NCI-H82 (cell line): Measurements from ENCODE around the gene CD209.

Source experiments
- DNase-seq: peaks from one replicate; lab custom pipeline; 2025; lab: John Stamatoyannopoulos, UW

CD209 gene

GRCh38 chr19:7705387-7706187, 41.7 kb downstream of the CD209 start:
- no peak for DNase-seq

GRCh38 chr19:7704280-7705060, 42.9 kb downstream of the CD209 start:
- DNase-seq, result no peak

- no peak for DNase-seq
These were observed 44.0 kb downstream of the CD209 start for GRCh38 chr19:7703332-7703731.

GRCh38 chr19:7701654-7702457, 45.5 kb downstream of the CD209 start, which contains the start of gene FCER2:
Gene FCER2 (minus strand): TSS chr19:7702131. CDS start chr19:7699760, 2,371 bp downstream.
- DNase-seq, result no peak

GRCh38 chr19:7701049-7701653, 46.2 kb downstream of the CD209 start:
- DNase-seq, result no peak

- DNase-seq, result no peak
These were observed 47.6 kb downstream of the CD209 start for GRCh38 chr19:7699417-7700401.

- DNase-seq, result no peak
These were observed 48.3 kb downstream of the CD209 start for GRCh38 chr19:7699003-7699402.

GRCh38 chr19:7698583-7698982, 48.8 kb downstream of the CD209 start:
- DNase-seq, result no peak

- no peak for DNase-seq
These were observed 49.5 kb downstream of the CD209 start for GRCh38 chr19:7697721-7698287.

GRCh38 chr19:7694499-7694898, 52.8 kb downstream of the CD209 start:
- DNase-seq, result no peak

- no peak for DNase-seq
These were observed 54.8 kb downstream of the CD209 start for GRCh38 chr19:7692417-7693088.

GRCh38 chr19:7691497-7691896, 55.8 kb downstream of the CD209 start:
- DNase-seq, result no peak

GRCh38 chr19:7690779-7691258, 56.5 kb downstream of the CD209 start:
- no peak for DNase-seq
